Measurements from ENCODE around the gene PUS7L.

DNA sequence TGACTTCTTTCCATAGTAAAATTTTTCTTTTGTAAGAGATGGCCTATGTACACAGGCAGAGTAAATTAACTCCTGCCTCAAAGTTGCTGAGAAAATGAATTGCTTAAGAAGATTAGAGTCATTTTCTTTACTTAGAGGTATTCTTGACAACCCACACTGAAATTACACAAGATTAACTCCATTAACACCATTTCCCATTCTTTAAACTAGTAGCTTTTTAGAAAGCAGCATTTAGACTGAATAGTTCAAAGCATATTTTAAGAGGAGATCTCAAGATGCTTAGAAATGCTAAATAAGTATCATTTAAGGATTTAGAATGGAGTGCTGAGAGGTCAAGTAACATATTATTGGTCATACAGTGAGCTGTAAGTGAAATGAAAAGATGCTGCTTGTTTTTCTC, 35.5 kb downstream of the PUS7L start:
- TF ChIP-seq, protein P1, sequence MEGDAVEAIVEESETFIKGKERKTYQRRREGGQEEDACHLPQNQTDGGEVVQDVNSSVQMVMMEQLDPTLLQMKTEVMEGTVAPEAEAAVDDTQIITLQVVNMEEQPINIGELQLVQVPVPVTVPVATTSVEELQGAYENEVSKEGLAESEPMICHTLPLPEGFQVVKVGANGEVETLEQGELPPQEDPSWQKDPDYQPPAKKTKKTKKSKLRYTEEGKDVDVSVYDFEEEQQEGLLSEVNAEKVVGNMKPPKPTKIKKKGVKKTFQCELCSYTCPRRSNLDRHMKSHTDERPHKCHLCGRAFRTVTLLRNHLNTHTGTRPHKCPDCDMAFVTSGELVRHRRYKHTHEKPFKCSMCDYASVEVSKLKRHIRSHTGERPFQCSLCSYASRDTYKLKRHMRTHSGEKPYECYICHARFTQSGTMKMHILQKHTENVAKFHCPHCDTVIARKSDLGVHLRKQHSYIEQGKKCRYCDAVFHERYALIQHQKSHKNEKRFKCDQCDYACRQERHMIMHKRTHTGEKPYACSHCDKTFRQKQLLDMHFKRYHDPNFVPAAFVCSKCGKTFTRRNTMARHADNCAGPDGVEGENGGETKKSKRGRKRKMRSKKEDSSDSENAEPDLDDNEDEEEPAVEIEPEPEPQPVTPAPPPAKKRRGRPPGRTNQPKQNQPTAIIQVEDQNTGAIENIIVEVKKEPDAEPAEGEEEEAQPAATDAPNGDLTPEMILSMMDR (IDR thresholded peaks at IDR 0.05), result no peak
- TF ChIP-seq EP300 (IDR thresholded peaks at IDR 0.05), result no peak
- TF ChIP-seq POLR2A (IDR thresholded peaks at IDR 0.05), result no peak

Data from tibial nerve (tissue), 4 donors.